Activated naive CD4-positive, alpha-beta T cell treated with anti-CD3 and anti-CD28 coated beads, Interleukin-2, amount 50 U/mL, for 72 hours (primary cell): ENCODE data around the gene TRIM67. TPM values are rescaled to one million over a fixed set of nuclear protein-coding genes. Genes with fewer than 3 reads are reported as not detected.

Experiments
- ATAC-seq, 2 donors: fragments of 150-1000 bp; cut with Tn5 transposase; 2 replicates each; pipeline ENCODE4 v1.10.0; 2021; ENCODE audit warnings: mild to moderate bottlenecking in 2 of 2, moderate library complexity in 2 of 2
- DNase-seq, 2 donors: peaks; one replicate each; pipeline ENCODE4 v3.0.0; 2021 to 2022; ENCODE audit warnings: low spot score in 2 of 2
- H3K27ac Mint-ChIP-seq, 2 donors: one replicate each; pipeline ENCODE4 v1.8.0; 2022; ENCODE audit warnings: mild to moderate bottlenecking in 2 of 2, mixed read lengths in 2 of 2
- H3K36me3 Mint-ChIP-seq, 2 donors: one replicate each; pipeline ENCODE4 v1.8.0; 2022; ENCODE audit warnings: mixed read lengths in 2 of 2
- H3K9me3 Mint-ChIP-seq, 2 donors: one replicate each; pipeline ENCODE4 v1.8.0; 2022; ENCODE audit warnings: mixed read lengths in 2 of 2
- total RNA-seq, 2 donors: library from RNA; stranded (reverse); gene quantifications; one replicate each; pipeline ENCODE4 v1.2.3, GENCODE V29; 2022

TRIM67 gene
- total RNA-seq, 2 donors from 2014 or later: 0.02 TPM; not detected in 1

- DNase-seq: no peak
- no peak for ATAC-seq
- Mint-ChIP-seq H3K27ac (no peak overlapping the region), H3K36me3 (no peaks in the 10 kb centered on the region), H3K9me3 (no peaks in the 10 kb centered on the region)
Measured at GRCh38 chr1:231188768-231189167, 26.9 kb downstream of the TRIM67 start.

- Mint-ChIP-seq H3K27ac (no peak overlapping the region), H3K9me3 (no peaks in the 10 kb centered on the region), H3K36me3 (no peaks in the 10 kb centered on the region)
- DNase-seq (no peak), ATAC-seq (no peak)
Measured at GRCh38 chr1:231189683-231190270, 27.9 kb downstream of the TRIM67 start.

- Mint-ChIP-seq H3K27ac (no peak overlapping the region), H3K36me3 (no peaks in the 10 kb centered on the region), H3K9me3 (no peaks in the 10 kb centered on the region)
- ATAC-seq: no peak
- DNase-seq: no peak
Measured at GRCh38 chr1:231190456-231190855, 28.6 kb downstream of the TRIM67 start.

GRCh38 chr1:231192620-231193163 lies 30.8 kb downstream of the TRIM67 start:
- no peak for DNase-seq
- ATAC-seq: no peak
- Mint-ChIP-seq H3K36me3 (no peaks in the 10 kb centered on the region), H3K9me3 (no peaks in the 10 kb centered on the region), H3K27ac (no peak overlapping the region)

GRCh38 chr1:231193710-231194340 lies 32.0 kb downstream of the TRIM67 start:
- ATAC-seq (no peak), DNase-seq (no peak)
- no peak overlapping the region for H3K27ac Mint-ChIP-seq
- no peaks in the 10 kb centered on the region for H3K36me3 Mint-ChIP-seq
- H3K9me3 Mint-ChIP-seq: no peaks in the 10 kb centered on the region

GRCh38 chr1:231194476-231194842 lies 32.6 kb downstream of the TRIM67 start:
- ATAC-seq: no peak
- no peaks in the 10 kb centered on the region for H3K36me3 Mint-ChIP-seq
- no peak overlapping the region for H3K27ac Mint-ChIP-seq
- H3K9me3 Mint-ChIP-seq: no peaks in the 10 kb centered on the region
- DNase-seq: no peak

GRCh38 chr1:231194843-231195516 lies 33.1 kb downstream of the TRIM67 start:
- ATAC-seq (no peak), DNase-seq (no peak)
- Mint-ChIP-seq H3K9me3 (no peaks in the 10 kb centered on the region), H3K27ac (no peak overlapping the region), H3K36me3 (no peaks in the 10 kb centered on the region)

GRCh38 chr1:231196307-231196706 lies 34.4 kb downstream of the TRIM67 start:
- Mint-ChIP-seq H3K36me3 (no peaks in the 10 kb centered on the region), H3K27ac (no peak overlapping the region), H3K9me3 (no peaks in the 10 kb centered on the region)
- ATAC-seq (no peak), DNase-seq (no peak)

GRCh38 chr1:231196728-231197127 lies 34.9 kb downstream of the TRIM67 start:
- H3K27ac Mint-ChIP-seq: no peak overlapping the region
- no peaks in the 10 kb centered on the region for H3K9me3 Mint-ChIP-seq
- DNase-seq: no peak
- no peak for ATAC-seq
- no peaks in the 10 kb centered on the region for H3K36me3 Mint-ChIP-seq

GRCh38 chr1:231199868-231200267 lies 38.0 kb downstream of the TRIM67 start:
- Mint-ChIP-seq H3K9me3 (no peaks in the 10 kb centered on the region), H3K27ac (no peak overlapping the region), H3K36me3 (no peaks in the 10 kb centered on the region)
- DNase-seq: no peak
- ATAC-seq: no peak

- ATAC-seq (no peak), DNase-seq (no peak)
- H3K27ac Mint-ChIP-seq: no peak overlapping the region
Measured at GRCh38 chr1:231200388-231201031, 38.7 kb downstream of the TRIM67 start.

GRCh38 chr1:231201375-231201978 lies 39.6 kb downstream of the TRIM67 start:
- H3K27ac Mint-ChIP-seq: peak overlapping the region; percentile 44 to 74
- DNase-seq: no peak
- no peak for ATAC-seq
- no peaks in the 10 kb centered on the region for H3K36me3 Mint-ChIP-seq
- H3K9me3 Mint-ChIP-seq: no peaks in the 10 kb centered on the region

More at GRCh38 chr1:231200388-231201031, 38.7 kb downstream of the TRIM67 start:
- H3K36me3 Mint-ChIP-seq: no peaks in the 10 kb centered on the region
- H3K9me3 Mint-ChIP-seq: no peaks in the 10 kb centered on the region

GRCh38 chr1:231201979-231202633 lies 40.2 kb downstream of the TRIM67 start:
- Mint-ChIP-seq H3K27ac (peak overlapping the region in 1 of 2 donors; percentile 74), H3K36me3 (no peaks in the 10 kb centered on the region), H3K9me3 (no peaks in the 10 kb centered on the region)
- DNase-seq: no peak
- ATAC-seq: no peak

GRCh38 chr1:231203259-231204057 lies 41.6 kb downstream of the TRIM67 start:
- no peak overlapping the region for H3K27ac Mint-ChIP-seq
- H3K36me3 Mint-ChIP-seq: no peaks in the 10 kb centered on the region
- ATAC-seq (no peak), DNase-seq (no peak)
- H3K9me3 Mint-ChIP-seq: no peaks in the 10 kb centered on the region

- no peak for DNase-seq
- ATAC-seq: no peak
- H3K27ac Mint-ChIP-seq: no peak overlapping the region
- no peaks in the 10 kb centered on the region for H3K9me3 Mint-ChIP-seq
- H3K36me3 Mint-ChIP-seq: no peaks in the 10 kb centered on the region
Measured at GRCh38 chr1:231206856-231207255, 45.0 kb downstream of the TRIM67 start.

GRCh38 chr1:231207437-231207836 lies 45.6 kb downstream of the TRIM67 start:
- Mint-ChIP-seq H3K27ac (no peak overlapping the region), H3K36me3 (no peaks in the 10 kb centered on the region), H3K9me3 (no peaks in the 10 kb centered on the region)
- ATAC-seq (no peak), DNase-seq (no peak)
